ENCODE measurements around the gene PADI4. TPM values are rescaled to one million over a fixed set of nuclear protein-coding genes. Genes with fewer than 3 reads are reported as not detected.
"Not testable (repeated sequence)": the region's sequence is repeated elsewhere in the genome, so short reads cannot be mapped to it uniquely, and the experiment has no call there.

Gene PADI4
- polyA plus RNA-seq, 1 donor: 0.10 TPM

- no peak for DNase-seq
- Histone ChIP-seq H3K27ac (ENCODE audit: low read length) (no peak overlapping the region), H3K27me3 (ENCODE audit: control insufficient read depth, insufficient read depth, low read length) (no peaks in the 10 kb centered on the region), H3K4me3 (ENCODE audit: low read length) (no peak overlapping the region), H3K36me3 (ENCODE audit: control insufficient read depth, insufficient read depth, low read length) (no peaks in the 10 kb centered on the region), H3K4me1 (ENCODE audit: control insufficient read depth, insufficient read depth, low read length) (no peaks in the 10 kb centered on the region), H3K9me3 (ENCODE audit: control insufficient read depth, low read depth, low read length) (peaks cover 2% of the 10 kb centered on the region)
- WGBS (ENCODE audit: insufficient coverage, low lambda C conversion rate): no CpG with 5 or more reads among the region's 8 CpGs
These were observed 25.1 kb downstream of the PADI4 start for GRCh38 chr1:17333081-17333480.

- Histone ChIP-seq H3K27ac (ENCODE audit: low read length) (no peak overlapping the region), H3K4me1 (ENCODE audit: control insufficient read depth, insufficient read depth, low read length) (no peaks in the 10 kb centered on the region), H3K9me3 (ENCODE audit: control insufficient read depth, low read depth, low read length) (peaks cover 2% of the 10 kb centered on the region), H3K27me3 (ENCODE audit: control insufficient read depth, insufficient read depth, low read length) (no peaks in the 10 kb centered on the region), H3K36me3 (ENCODE audit: control insufficient read depth, insufficient read depth, low read length) (no peaks in the 10 kb centered on the region), H3K4me3 (ENCODE audit: low read length) (no peak overlapping the region)
- DNase-seq: peak in 1 of 2 donors; percentile 30
- no CpG with 5 or more reads among the region's 20 CpGs for WGBS (ENCODE audit: insufficient coverage, low lambda C conversion rate)
These were observed 28.1 kb downstream of the PADI4 start for GRCh38 chr1:17335821-17336710.

- Histone ChIP-seq H3K27me3 (ENCODE audit: control insufficient read depth, insufficient read depth, low read length) (no peaks in the 10 kb centered on the region), H3K4me1 (ENCODE audit: control insufficient read depth, insufficient read depth, low read length) (no peaks in the 10 kb centered on the region), H3K9me3 (ENCODE audit: control insufficient read depth, low read depth, low read length) (no peaks in the 10 kb centered on the region), H3K36me3 (ENCODE audit: control insufficient read depth, insufficient read depth, low read length) (no peaks in the 10 kb centered on the region), H3K4me3 (ENCODE audit: low read length) (no peak overlapping the region), H3K27ac (ENCODE audit: low read length) (no peak overlapping the region)
- DNase-seq: no peak
- no CpG with 5 or more reads among the region's 15 CpGs for WGBS (ENCODE audit: insufficient coverage, low lambda C conversion rate)
These were observed 30.9 kb downstream of the PADI4 start for GRCh38 chr1:17338706-17339493.

- DNase-seq: no peak
- Histone ChIP-seq H3K4me3 (ENCODE audit: low read length) (no peak overlapping the region), H3K27me3 (ENCODE audit: control insufficient read depth, insufficient read depth, low read length) (no peaks in the 10 kb centered on the region), H3K27ac (ENCODE audit: low read length) (no peak overlapping the region), H3K4me1 (ENCODE audit: control insufficient read depth, insufficient read depth, low read length) (no peaks in the 10 kb centered on the region), H3K36me3 (ENCODE audit: control insufficient read depth, insufficient read depth, low read length) (no peaks in the 10 kb centered on the region), H3K9me3 (ENCODE audit: control insufficient read depth, low read depth, low read length) (no peaks in the 10 kb centered on the region)
- no CpG with 5 or more reads among the region's 7 CpGs for WGBS (ENCODE audit: insufficient coverage, low lambda C conversion rate)
These were observed 31.5 kb downstream of the PADI4 start for GRCh38 chr1:17339521-17339920.

GRCh38 chr1:17340358-17340757, 32.4 kb downstream of the PADI4 start:
- no peaks in the 10 kb centered on the region for H3K4me1 ChIP-seq (ENCODE audit: control insufficient read depth, insufficient read depth, low read length)
- no peaks in the 10 kb centered on the region for H3K9me3 ChIP-seq (ENCODE audit: control insufficient read depth, low read depth, low read length)
- DNase-seq: no peak
- H3K36me3 ChIP-seq (ENCODE audit: control insufficient read depth, insufficient read depth, low read length): no peaks in the 10 kb centered on the region
- H3K4me3 ChIP-seq (ENCODE audit: low read length): no peak overlapping the region
- no peaks in the 10 kb centered on the region for H3K27me3 ChIP-seq (ENCODE audit: control insufficient read depth, insufficient read depth, low read length)
- WGBS (ENCODE audit: insufficient coverage, low lambda C conversion rate): 78% methylated on average over 4 of the region's 8 CpGs
- H3K27ac ChIP-seq (ENCODE audit: low read length): no peak overlapping the region

GRCh38 chr1:17342014-17342441, 34.0 kb downstream of the PADI4 start:
- H3K27me3 ChIP-seq (ENCODE audit: control insufficient read depth, insufficient read depth, low read length): no peaks in the 10 kb centered on the region
- H3K27ac ChIP-seq (ENCODE audit: low read length): no peak overlapping the region
- no peak for DNase-seq
- H3K4me1 ChIP-seq (ENCODE audit: control insufficient read depth, insufficient read depth, low read length): no peaks in the 10 kb centered on the region
- H3K36me3 ChIP-seq (ENCODE audit: control insufficient read depth, insufficient read depth, low read length): no peaks in the 10 kb centered on the region
- H3K9me3 ChIP-seq (ENCODE audit: control insufficient read depth, low read depth, low read length): no peaks in the 10 kb centered on the region
- H3K4me3 ChIP-seq (ENCODE audit: low read length): no peak overlapping the region
- WGBS (ENCODE audit: insufficient coverage, low lambda C conversion rate): no CpG with 5 or more reads among the region's 17 CpGs

- not testable (repeated sequence) for H3K4me1 ChIP-seq (ENCODE audit: control insufficient read depth, insufficient read depth, low read length); H3K27ac ChIP-seq (ENCODE audit: low read length); H3K27me3 ChIP-seq (ENCODE audit: control insufficient read depth, insufficient read depth, low read length); H3K9me3 ChIP-seq (ENCODE audit: control insufficient read depth, low read depth, low read length); DNase-seq; H3K4me3 ChIP-seq (ENCODE audit: low read length); H3K36me3 ChIP-seq (ENCODE audit: control insufficient read depth, insufficient read depth, low read length)
- WGBS (ENCODE audit: insufficient coverage, low lambda C conversion rate): 100% methylated on average over 1 of the region's 5 CpGs
These were observed 37.5 kb downstream of the PADI4 start for GRCh38 chr1:17345506-17345905.

- Histone ChIP-seq H3K4me1 (ENCODE audit: control insufficient read depth, insufficient read depth, low read length) (no peaks in the 10 kb centered on the region), H3K4me3 (ENCODE audit: low read length) (no peak overlapping the region), H3K36me3 (ENCODE audit: control insufficient read depth, insufficient read depth, low read length) (no peaks in the 10 kb centered on the region), H3K27ac (ENCODE audit: low read length) (no peak overlapping the region), H3K27me3 (ENCODE audit: control insufficient read depth, insufficient read depth, low read length) (no peaks in the 10 kb centered on the region), H3K9me3 (ENCODE audit: control insufficient read depth, low read depth, low read length) (no peaks in the 10 kb centered on the region)
- no CpG with 5 or more reads among the region's 9 CpGs for WGBS (ENCODE audit: insufficient coverage, low lambda C conversion rate)
- no peak for DNase-seq
These were observed 38.2 kb downstream of the PADI4 start for GRCh38 chr1:17346046-17346789.

- DNase-seq: no peak
- WGBS (ENCODE audit: insufficient coverage, low lambda C conversion rate): no CpG with 5 or more reads among the region's 19 CpGs
These were observed 40.0 kb downstream of the PADI4 start for GRCh38 chr1:17347769-17348592.

More at GRCh38 chr1:17347769-17348592, 40.0 kb downstream of the PADI4 start:
- no peaks in the 10 kb centered on the region for H3K36me3 ChIP-seq (ENCODE audit: control insufficient read depth, insufficient read depth, low read length)
- no peak overlapping the region for H3K4me3 ChIP-seq (ENCODE audit: low read length)
- H3K27ac ChIP-seq (ENCODE audit: low read length): no peak overlapping the region
- no peaks in the 10 kb centered on the region for H3K9me3 ChIP-seq (ENCODE audit: control insufficient read depth, low read depth, low read length)
- peaks cover 3% of the 10 kb centered on the region for H3K27me3 ChIP-seq (ENCODE audit: control insufficient read depth, insufficient read depth, low read length)
- no peaks in the 10 kb centered on the region for H3K4me1 ChIP-seq (ENCODE audit: control insufficient read depth, insufficient read depth, low read length)
